Measurements from ENCODE around the gene ISCA2.
"Not testable (repeated sequence)": the region's sequence is repeated elsewhere in the genome, so short reads cannot be mapped to it uniquely, and the experiment has no call there.

Gene ISCA2

DNA sequence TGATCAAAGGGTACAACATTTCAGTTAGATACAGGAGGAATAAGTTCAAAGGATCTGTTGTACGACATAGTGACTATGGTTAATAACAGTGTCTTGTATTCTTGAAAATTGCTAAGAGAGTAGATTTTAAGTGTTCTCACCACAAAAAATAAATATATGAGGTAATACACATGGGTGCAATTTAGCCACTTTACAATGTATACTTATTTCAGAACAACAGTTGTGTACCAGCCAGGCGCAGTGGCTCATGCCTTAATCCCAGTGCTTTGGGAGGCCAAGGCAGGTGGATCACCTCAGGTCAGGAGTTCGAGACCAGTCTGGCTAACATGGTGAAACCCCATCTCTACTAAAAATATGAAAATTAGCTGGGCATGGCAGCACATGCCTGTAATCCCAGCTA lies 42.8 kb downstream of the ISCA2 start:
- H3K4me1 ChIP-seq (ENCODE audit: control insufficient read depth, insufficient read depth, low read length, poor library complexity, severe bottlenecking); H3K27me3 ChIP-seq (replicated peaks; ENCODE audit: control insufficient read depth, insufficient read depth, low read length, poor library complexity, severe bottlenecking); H3K36me3 ChIP-seq (ENCODE audit: control insufficient read depth, insufficient read depth, low read length); DNase-seq; H3K9me3 ChIP-seq (ENCODE audit: control insufficient read depth, low read length); H3K4me3 ChIP-seq (ENCODE audit: insufficient read depth, low read depth, low read length, poor library complexity, severe bottlenecking); H3K27ac ChIP-seq (ENCODE audit: insufficient read depth, low read length, poor library complexity, severe bottlenecking): not testable (repeated sequence)

DNA sequence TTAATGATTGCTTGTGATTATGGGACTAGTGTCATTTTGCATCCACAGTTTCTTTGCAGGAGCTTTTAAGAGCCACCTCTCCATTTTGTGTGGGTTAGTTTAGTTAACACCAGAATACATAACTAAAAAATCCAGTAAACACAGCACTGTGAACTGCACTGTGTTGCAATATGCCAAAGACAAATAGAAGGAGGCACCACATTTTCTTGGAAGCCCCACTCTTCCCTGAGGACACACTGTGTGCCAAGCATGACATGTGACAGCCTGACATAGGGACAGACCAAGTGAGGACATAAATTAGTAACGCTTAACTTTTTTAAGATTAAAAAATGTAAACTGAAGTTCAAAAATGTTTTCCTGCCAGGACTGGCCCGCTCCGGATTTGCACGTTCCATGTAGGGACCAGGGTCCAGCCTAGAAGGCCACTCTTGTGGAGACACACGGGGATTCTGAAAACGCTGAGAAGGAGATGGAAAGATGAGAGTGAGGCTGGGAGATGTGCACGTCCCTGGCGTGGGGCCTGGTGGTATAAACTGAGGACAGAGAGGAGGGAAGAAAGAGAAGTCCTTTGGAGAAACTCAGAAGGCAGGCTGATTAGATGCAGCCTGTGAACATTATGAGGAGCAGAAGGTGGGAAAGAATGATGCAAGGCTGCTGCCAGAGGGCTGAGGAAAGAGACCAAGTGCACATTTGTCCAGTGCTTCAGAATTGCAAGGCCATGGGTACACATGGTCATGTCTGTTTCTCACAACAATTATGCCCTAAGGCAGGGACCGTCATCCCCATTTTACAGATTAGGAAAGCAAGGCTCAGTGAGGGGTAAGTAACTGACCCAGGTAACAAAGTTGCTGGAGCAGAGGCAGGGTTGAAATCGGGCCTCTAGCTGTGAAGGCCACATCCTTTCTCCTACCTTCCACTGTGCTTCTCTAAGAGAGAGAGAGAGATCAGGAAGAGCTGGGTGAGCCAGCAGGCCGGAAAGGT lies 45.1 kb downstream of the ISCA2 start:
- DNase-seq, result no peak
- no peaks in the 10 kb centered on the region for H3K9me3 ChIP-seq (ENCODE audit: control insufficient read depth, low read length)
- H3K27me3 ChIP-seq (replicated peaks; ENCODE audit: control insufficient read depth, insufficient read depth, low read length, poor library complexity, severe bottlenecking), result no peaks in the 10 kb centered on the region
- no peaks in the 10 kb centered on the region for H3K36me3 ChIP-seq (ENCODE audit: control insufficient read depth, insufficient read depth, low read length)
- no peaks in the 10 kb centered on the region for H3K4me1 ChIP-seq (ENCODE audit: control insufficient read depth, insufficient read depth, low read length, poor library complexity, severe bottlenecking)
- no peak overlapping the region for H3K4me3 ChIP-seq (ENCODE audit: insufficient read depth, low read depth, low read length, poor library complexity, severe bottlenecking)
- H3K27ac ChIP-seq (ENCODE audit: insufficient read depth, low read length, poor library complexity, severe bottlenecking), result no peak overlapping the region

DNA sequence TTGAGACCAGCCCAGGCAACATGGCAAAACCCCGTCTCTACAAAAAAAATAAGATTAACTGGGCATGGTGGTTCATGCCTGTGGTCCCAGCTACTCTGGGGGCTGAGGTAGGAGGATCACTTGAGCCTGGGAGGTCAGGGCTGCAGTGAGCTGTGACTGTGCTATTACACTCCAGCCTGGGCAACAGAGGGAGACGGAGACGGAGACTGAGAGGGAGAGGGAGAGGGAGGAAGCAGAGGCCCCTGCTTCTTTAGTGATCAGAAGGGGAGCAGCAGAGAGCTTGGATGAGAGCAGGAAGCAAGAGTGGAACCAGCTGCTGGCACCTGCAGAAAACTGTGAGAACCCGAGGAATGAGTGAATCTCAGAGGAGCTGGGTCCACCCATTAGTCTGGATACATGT lies 45.9 kb downstream of the ISCA2 start:
- H3K9me3 ChIP-seq (ENCODE audit: control insufficient read depth, low read length), result no peaks in the 10 kb centered on the region
- H3K36me3 ChIP-seq (ENCODE audit: control insufficient read depth, insufficient read depth, low read length), result no peaks in the 10 kb centered on the region
- H3K27ac ChIP-seq (ENCODE audit: insufficient read depth, low read length, poor library complexity, severe bottlenecking), result no peak overlapping the region
- H3K27me3 ChIP-seq (replicated peaks; ENCODE audit: control insufficient read depth, insufficient read depth, low read length, poor library complexity, severe bottlenecking), result no peaks in the 10 kb centered on the region
- no peak for DNase-seq
- H3K4me1 ChIP-seq (ENCODE audit: control insufficient read depth, insufficient read depth, low read length, poor library complexity, severe bottlenecking), result no peaks in the 10 kb centered on the region
- no peak overlapping the region for H3K4me3 ChIP-seq (ENCODE audit: insufficient read depth, low read depth, low read length, poor library complexity, severe bottlenecking)

DNA sequence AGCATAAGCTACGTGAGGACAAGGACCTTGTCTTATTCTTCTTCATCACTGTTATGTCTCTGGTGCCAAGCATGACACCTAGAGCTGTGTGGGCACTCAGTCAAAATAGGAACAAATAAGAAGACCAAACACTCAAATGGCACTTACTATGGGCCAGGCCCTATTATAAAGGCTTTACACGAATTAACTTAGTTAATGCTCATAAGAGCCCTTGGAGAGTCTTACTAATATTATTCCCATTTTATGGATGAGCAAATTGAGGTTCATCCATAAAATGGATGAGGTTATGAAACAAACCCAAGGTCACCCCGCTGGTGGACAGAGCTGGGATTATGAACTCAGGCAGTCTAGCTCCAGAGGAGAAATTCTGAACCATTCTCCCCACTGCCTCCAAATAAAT lies 47.7 kb downstream of the ISCA2 start:
- no peaks in the 10 kb centered on the region for H3K9me3 ChIP-seq (ENCODE audit: control insufficient read depth, low read length)
- H3K36me3 ChIP-seq (ENCODE audit: control insufficient read depth, insufficient read depth, low read length), result no peaks in the 10 kb centered on the region
- H3K4me1 ChIP-seq (ENCODE audit: control insufficient read depth, insufficient read depth, low read length, poor library complexity, severe bottlenecking), result no peaks in the 10 kb centered on the region
- no peak overlapping the region for H3K4me3 ChIP-seq (ENCODE audit: insufficient read depth, low read depth, low read length, poor library complexity, severe bottlenecking)
- H3K27me3 ChIP-seq (replicated peaks; ENCODE audit: control insufficient read depth, insufficient read depth, low read length, poor library complexity, severe bottlenecking), result no peaks in the 10 kb centered on the region
- DNase-seq, result no peak
- H3K27ac ChIP-seq (ENCODE audit: insufficient read depth, low read length, poor library complexity, severe bottlenecking), result no peak overlapping the region

DNA sequence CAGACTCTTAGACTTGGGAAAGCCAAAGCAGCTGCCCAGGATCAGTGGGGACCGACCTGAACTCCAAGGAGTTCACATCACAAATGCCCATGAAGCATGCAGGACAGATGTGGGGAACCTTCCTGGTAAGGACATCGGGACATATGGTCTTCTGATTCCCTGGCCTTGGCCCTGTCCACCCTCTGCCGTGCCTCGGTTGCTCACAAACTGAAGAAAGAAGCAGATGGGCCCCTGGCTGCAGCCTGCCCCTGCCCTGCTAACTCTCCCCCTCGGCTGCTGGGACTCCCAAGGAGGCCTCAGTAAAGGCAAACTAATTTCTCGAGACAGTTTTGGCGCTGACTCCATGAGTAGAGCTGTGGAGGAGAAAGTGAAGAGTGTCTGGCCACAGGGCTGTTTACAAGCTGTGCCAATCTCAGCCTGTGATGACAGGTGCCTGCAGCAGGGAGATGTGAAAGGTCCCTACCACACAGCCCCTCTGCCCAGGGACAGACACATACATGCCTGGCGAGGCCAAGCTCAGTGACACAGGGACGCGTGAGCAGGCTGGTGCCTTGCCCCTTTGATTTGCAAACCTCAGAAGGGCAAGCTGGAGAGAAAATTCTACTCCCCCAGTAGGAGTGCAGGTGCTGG lies 48.6 kb downstream of the ISCA2 start:
- no peaks in the 10 kb centered on the region for H3K36me3 ChIP-seq (ENCODE audit: control insufficient read depth, insufficient read depth, low read length)
- no peak overlapping the region for H3K27ac ChIP-seq (ENCODE audit: insufficient read depth, low read length, poor library complexity, severe bottlenecking)
- H3K4me1 ChIP-seq (ENCODE audit: control insufficient read depth, insufficient read depth, low read length, poor library complexity, severe bottlenecking), result no peaks in the 10 kb centered on the region
- H3K4me3 ChIP-seq (ENCODE audit: insufficient read depth, low read depth, low read length, poor library complexity, severe bottlenecking), result no peak overlapping the region
- DNase-seq, result no peak
- H3K27me3 ChIP-seq (replicated peaks; ENCODE audit: control insufficient read depth, insufficient read depth, low read length, poor library complexity, severe bottlenecking), result no peaks in the 10 kb centered on the region
- no peaks in the 10 kb centered on the region for H3K9me3 ChIP-seq (ENCODE audit: control insufficient read depth, low read length)

DNA sequence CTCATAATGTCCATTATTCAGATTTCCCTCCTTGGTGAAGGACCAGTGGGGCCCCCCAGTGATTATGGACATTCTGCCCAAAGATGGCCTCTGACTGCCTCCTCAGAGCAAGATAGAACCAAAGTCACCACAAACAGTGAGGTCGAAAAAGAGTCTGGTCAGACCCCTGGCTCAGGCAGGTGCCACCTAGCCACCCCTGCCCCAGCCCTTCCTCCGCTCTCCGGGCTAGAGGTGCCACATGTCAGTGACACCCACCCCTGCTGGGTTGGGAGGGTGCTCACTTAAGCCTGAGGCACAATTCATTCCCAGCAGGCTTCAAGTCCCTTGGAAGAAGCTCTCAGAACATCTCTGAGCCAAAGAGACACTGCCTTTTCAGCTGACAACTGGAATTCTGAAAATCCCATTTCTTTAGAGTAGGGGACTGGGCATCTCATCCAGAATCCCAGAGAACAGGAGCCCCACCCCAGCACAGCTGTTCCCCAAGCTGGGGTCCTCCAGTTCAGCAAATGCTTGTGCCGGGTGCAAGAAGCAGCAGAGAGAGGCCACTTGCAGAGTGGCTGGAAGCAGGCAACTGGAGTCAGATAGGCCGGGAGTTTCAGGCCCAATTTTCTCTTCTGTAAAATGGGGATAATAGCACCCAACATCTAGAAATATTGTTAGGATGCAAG lies 50.3 kb downstream of the ISCA2 start:
- Histone ChIP-seq H3K36me3 (ENCODE audit: control insufficient read depth, insufficient read depth, low read length) (no peaks in the 10 kb centered on the region), H3K27me3 (replicated peaks; ENCODE audit: control insufficient read depth, insufficient read depth, low read length, poor library complexity, severe bottlenecking) (no peaks in the 10 kb centered on the region), H3K27ac (ENCODE audit: insufficient read depth, low read length, poor library complexity, severe bottlenecking) (no peak overlapping the region), H3K9me3 (ENCODE audit: control insufficient read depth, low read length) (no peaks in the 10 kb centered on the region), H3K4me1 (ENCODE audit: control insufficient read depth, insufficient read depth, low read length, poor library complexity, severe bottlenecking) (no peaks in the 10 kb centered on the region), H3K4me3 (ENCODE audit: insufficient read depth, low read depth, low read length, poor library complexity, severe bottlenecking) (no peak overlapping the region)
- DNase-seq, result no peak

DNA sequence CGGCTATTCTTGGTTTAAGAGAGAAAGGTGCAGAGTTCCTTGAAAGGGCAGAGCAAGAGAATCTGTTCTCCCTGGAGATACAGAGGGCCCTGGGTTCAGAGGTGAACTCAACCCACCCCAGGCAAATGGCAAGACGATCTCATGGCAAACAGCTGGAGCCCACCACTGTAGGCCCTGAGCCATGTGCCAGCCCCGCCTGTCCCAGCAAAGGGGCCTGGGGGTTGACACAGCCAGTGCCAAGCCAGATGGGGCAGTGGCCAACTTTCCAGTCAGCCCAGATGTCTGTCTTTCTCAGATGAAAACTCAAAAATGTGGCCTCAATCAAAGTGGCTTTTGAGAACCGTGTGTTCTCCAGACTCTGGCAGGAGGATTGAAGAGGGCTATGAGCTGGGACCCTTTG lies 51.8 kb downstream of the ISCA2 start:
- no peak overlapping the region for H3K27ac ChIP-seq (ENCODE audit: insufficient read depth, low read length, poor library complexity, severe bottlenecking)
- H3K27me3 ChIP-seq (replicated peaks; ENCODE audit: control insufficient read depth, insufficient read depth, low read length, poor library complexity, severe bottlenecking), result no peaks in the 10 kb centered on the region
- H3K36me3 ChIP-seq (ENCODE audit: control insufficient read depth, insufficient read depth, low read length), result no peaks in the 10 kb centered on the region
- H3K9me3 ChIP-seq (ENCODE audit: control insufficient read depth, low read length), result no peaks in the 10 kb centered on the region
- H3K4me3 ChIP-seq (ENCODE audit: insufficient read depth, low read depth, low read length, poor library complexity, severe bottlenecking), result no peak overlapping the region
- no peak for DNase-seq
- H3K4me1 ChIP-seq (ENCODE audit: control insufficient read depth, insufficient read depth, low read length, poor library complexity, severe bottlenecking), result no peaks in the 10 kb centered on the region

DNA sequence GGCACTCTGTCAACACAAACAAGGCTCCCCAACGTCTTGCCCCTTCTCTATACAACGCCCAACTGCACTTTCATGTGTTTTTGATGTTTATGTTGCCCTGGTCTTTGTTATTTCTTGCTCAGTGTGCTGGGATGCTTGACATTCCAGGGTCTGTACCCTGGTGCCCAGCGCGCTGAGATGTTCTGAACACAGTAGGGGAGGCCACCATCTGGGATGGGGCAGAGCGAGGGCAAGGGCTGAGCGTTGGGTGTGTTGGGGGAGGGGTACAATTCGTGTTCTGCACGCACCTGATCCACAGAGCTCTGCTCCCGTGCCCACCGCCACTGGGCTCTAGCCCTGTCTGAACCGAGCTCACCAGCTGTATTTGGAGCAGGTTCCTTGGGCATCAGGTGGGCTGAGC lies 52.9 kb downstream of the ISCA2 start:
- no peaks in the 10 kb centered on the region for H3K36me3 ChIP-seq (ENCODE audit: control insufficient read depth, insufficient read depth, low read length)
- no peak overlapping the region for H3K27ac ChIP-seq (ENCODE audit: insufficient read depth, low read length, poor library complexity, severe bottlenecking)
- H3K27me3 ChIP-seq (replicated peaks; ENCODE audit: control insufficient read depth, insufficient read depth, low read length, poor library complexity, severe bottlenecking), result no peaks in the 10 kb centered on the region
- H3K9me3 ChIP-seq (ENCODE audit: control insufficient read depth, low read length), result no peaks in the 10 kb centered on the region
- no peak overlapping the region for H3K4me3 ChIP-seq (ENCODE audit: insufficient read depth, low read depth, low read length, poor library complexity, severe bottlenecking)
- no peaks in the 10 kb centered on the region for H3K4me1 ChIP-seq (ENCODE audit: control insufficient read depth, insufficient read depth, low read length, poor library complexity, severe bottlenecking)
- no peak for DNase-seq

All from effector memory CD4-positive, alpha-beta T cell (primary cell).